Osteoblast (primary cell): ENCODE measurements around the gene GABBR2. TPM values are rescaled to one million over a fixed set of nuclear protein-coding genes. Genes with fewer than 3 reads are reported as not detected.

Experiments used
- DNase-seq: peaks from one replicate; pipeline ENCODE4 v3.0.0; 2011; ENCODE audit warnings: low spot score, mixed read lengths; ENCODE audit not compliant: insufficient read length; ENCODE audit errors: missing footprints
- H2AFZ ChIP-seq: 2 replicates; pipeline ENCODE4 v1.6.0; 2011; ENCODE audit warnings: mild to moderate bottlenecking, low read length
- H3K27ac ChIP-seq: 2 replicates; pipeline ENCODE4 v1.5.1; 2011; ENCODE audit warnings: mild to moderate bottlenecking, low read depth, low read length, moderate library complexity
- H3K27me3 ChIP-seq: 2 replicates; pipeline ENCODE4 v1.6.0; 2012; ENCODE audit warnings: mild to moderate bottlenecking, control low read depth, inconsistent platforms, low read length, moderate library complexity; ENCODE audit not compliant: insufficient read depth
- H3K36me3 ChIP-seq: 2 replicates; pipeline ENCODE4 v1.5.1; 2011; ENCODE audit warnings: mild to moderate bottlenecking, low read length, control low read depth, moderate library complexity; ENCODE audit not compliant: insufficient read depth
- H3K4me1 ChIP-seq: 2 replicates; pipeline ENCODE4 v1.5.1; 2011; ENCODE audit warnings: mild to moderate bottlenecking, low read length, control low read depth, moderate library complexity; ENCODE audit not compliant: insufficient read depth
- H3K4me2 ChIP-seq: 2 replicates; pipeline ENCODE4 v1.6.0; 2011; ENCODE audit warnings: mild to moderate bottlenecking, low read length; ENCODE audit not compliant: insufficient read depth
- H3K4me3 ChIP-seq: fragments of 200-600 bp; sonication (generic); 3 replicates; pipeline ENCODE4 v1.5.1; 2012; ENCODE audit warnings: mild to moderate bottlenecking, low read length, inconsistent platforms; ENCODE audit not compliant: insufficient read depth
- H3K79me2 ChIP-seq: 2 replicates; pipeline ENCODE4 v1.6.0; 2012; ENCODE audit warnings: mild to moderate bottlenecking, low read length, control low read depth, inconsistent platforms; ENCODE audit not compliant: insufficient read depth
- H3K9me3 ChIP-seq: 2 replicates; pipeline ENCODE4 v1.5.1; 2011; ENCODE audit warnings: low read depth, low read length, control low read depth
- H4K20me1 ChIP-seq: 2 replicates; pipeline ENCODE4 v1.6.0; 2012; ENCODE audit warnings: mild to moderate bottlenecking, low read length, control low read depth; ENCODE audit not compliant: insufficient read depth
- total RNA-seq: library from RNA; depleted of rRNA; stranded (reverse); fragments of >200 nt; gene quantifications from 2 replicates; pipeline ENCODE4 v1.2.3, GENCODE V29; 2012
- TF ChIP-seq, protein P1 (sequence below): IDR thresholded peaks from 2 replicates; pipeline ENCODE4 v1.5.1; 2011; ENCODE audit warnings: mild to moderate bottlenecking, low read depth, low read length, moderate library complexity; ENCODE audit errors: extremely low read depth

GABBR2 gene
- total RNA-seq, 1 donor = under 0.01 TPM

DNA sequence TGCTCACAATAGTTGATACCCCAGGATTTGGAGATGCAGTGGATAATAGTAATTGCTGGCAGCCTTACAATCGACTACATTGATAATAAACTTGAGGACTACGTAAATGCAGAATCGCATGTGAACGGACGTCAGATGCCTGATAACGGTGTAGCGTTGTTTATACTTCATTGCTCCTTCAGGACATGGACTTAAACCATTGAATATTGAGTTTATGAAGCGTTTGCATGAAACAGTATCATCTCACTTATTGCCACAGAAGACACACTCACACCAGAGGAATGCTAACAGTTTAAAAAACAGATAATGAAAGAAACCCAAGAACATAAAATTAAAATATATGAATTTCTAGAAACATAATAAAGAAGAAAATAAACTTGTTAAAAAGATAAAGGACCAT, 101.6 kb downstream of the GABBR2 start:
- no peak for DNase-seq
- H3K9me3 ChIP-seq = no peaks in the 10 kb centered on the region
- no peak overlapping the region for H2AFZ ChIP-seq
- H3K4me3 ChIP-seq = no peak overlapping the region
- peaks cover 2% of the 10 kb centered on the region for H3K4me1 ChIP-seq
- H3K79me2 ChIP-seq = no peaks in the 10 kb centered on the region
- no peak overlapping the region for H3K4me2 ChIP-seq
- no peaks in the 10 kb centered on the region for H3K27me3 ChIP-seq
- H3K36me3 ChIP-seq = no peaks in the 10 kb centered on the region
- TF ChIP-seq, protein P1, sequence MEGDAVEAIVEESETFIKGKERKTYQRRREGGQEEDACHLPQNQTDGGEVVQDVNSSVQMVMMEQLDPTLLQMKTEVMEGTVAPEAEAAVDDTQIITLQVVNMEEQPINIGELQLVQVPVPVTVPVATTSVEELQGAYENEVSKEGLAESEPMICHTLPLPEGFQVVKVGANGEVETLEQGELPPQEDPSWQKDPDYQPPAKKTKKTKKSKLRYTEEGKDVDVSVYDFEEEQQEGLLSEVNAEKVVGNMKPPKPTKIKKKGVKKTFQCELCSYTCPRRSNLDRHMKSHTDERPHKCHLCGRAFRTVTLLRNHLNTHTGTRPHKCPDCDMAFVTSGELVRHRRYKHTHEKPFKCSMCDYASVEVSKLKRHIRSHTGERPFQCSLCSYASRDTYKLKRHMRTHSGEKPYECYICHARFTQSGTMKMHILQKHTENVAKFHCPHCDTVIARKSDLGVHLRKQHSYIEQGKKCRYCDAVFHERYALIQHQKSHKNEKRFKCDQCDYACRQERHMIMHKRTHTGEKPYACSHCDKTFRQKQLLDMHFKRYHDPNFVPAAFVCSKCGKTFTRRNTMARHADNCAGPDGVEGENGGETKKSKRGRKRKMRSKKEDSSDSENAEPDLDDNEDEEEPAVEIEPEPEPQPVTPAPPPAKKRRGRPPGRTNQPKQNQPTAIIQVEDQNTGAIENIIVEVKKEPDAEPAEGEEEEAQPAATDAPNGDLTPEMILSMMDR = no peak
- H4K20me1 ChIP-seq = no peaks in the 10 kb centered on the region
- H3K27ac ChIP-seq = no peak overlapping the region

DNA sequence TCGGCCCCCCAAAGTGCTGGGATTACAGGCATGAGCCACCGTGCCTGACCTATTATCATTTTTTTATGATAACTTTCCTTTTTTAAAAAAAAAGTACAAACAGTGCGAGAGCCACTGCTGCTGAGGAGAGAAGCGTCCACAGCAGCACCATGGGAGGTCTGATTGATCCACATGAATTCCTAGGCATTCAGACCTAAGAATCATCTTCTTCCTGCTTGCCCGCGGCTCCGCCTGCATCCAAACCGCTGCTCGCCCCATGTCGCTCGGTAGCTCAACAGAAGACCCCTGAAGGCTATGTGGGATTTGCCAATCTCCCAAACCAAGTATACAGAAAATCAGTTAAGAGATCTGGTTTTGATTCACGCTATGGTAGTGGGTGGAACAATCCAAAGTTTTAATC, 102.0 kb downstream of the GABBR2 start:
- H3K9me3 ChIP-seq = no peaks in the 10 kb centered on the region
- H3K4me2 ChIP-seq = no peak overlapping the region
- H3K79me2 ChIP-seq = no peaks in the 10 kb centered on the region
- no peaks in the 10 kb centered on the region for H3K36me3 ChIP-seq
- H3K27ac ChIP-seq = no peak overlapping the region
- H3K27me3 ChIP-seq = no peaks in the 10 kb centered on the region
- no peak overlapping the region for H3K4me3 ChIP-seq
- peaks cover 2% of the 10 kb centered on the region for H3K4me1 ChIP-seq
- TF ChIP-seq, protein P1 = no peak
- DNase-seq = no peak
- no peak overlapping the region for H2AFZ ChIP-seq
- H4K20me1 ChIP-seq = no peaks in the 10 kb centered on the region

DNA sequence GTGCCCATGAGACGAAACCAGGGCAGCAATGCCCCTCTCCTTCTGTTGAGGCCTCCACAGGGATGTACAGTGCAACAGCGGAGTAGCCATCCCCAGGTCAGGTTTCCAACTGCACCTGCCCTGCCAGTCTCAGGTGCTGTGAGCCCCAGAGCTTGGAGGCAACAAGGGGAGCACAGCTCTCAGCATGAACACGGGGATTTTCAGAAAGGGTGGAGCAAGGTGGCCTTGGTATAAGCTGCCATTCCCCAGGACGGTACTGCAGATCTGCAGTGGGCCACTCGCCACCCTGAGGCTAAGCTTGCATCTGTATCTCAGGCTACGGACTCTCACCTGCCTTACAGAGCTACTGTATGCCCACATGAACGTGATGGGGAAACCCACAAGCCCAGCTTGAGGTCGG, 103.6 kb downstream of the GABBR2 start:
- Histone ChIP-seq H3K27me3 (peaks cover 3% of the 10 kb centered on the region), H4K20me1 (no peaks in the 10 kb centered on the region), H3K4me3 (no peak overlapping the region), H3K4me1 (peaks cover 2% of the 10 kb centered on the region), H3K79me2 (no peaks in the 10 kb centered on the region), H3K27ac (no peak overlapping the region), H3K4me2 (no peak overlapping the region), H3K36me3 (no peaks in the 10 kb centered on the region), H3K9me3 (no peaks in the 10 kb centered on the region), H2AFZ (no peak overlapping the region)
- TF ChIP-seq, protein P1 = no peak
- no peak for DNase-seq

DNA sequence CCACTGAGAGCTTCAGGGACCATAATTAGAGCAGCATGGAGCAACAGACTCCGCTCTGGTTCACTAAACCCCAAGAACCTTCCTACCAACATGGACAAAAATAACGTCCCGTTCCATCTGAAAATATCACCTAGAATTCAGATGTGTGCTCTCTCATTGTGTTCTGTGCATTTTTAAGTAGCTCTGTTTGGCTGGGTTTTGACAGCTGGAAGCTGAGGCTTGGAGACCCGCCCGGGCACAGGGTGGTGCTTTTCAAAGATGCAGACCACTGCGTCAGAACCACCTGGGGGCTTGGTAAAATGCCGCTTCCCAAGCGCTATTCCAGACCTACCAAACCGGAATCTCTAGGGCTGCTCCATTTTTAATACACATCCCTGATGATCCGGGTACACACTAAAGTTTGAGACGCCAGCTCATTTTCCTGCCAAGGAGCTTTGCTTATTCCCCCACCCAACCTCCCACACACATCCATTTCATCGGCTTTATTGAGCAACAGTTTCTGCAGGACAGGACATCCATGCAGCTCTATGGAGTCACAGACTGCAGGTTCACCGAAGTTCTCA, 104.8 kb downstream of the GABBR2 start:
- no peaks in the 10 kb centered on the region for H3K9me3 ChIP-seq
- TF ChIP-seq, protein P1 = no peak
- peaks cover 2% of the 10 kb centered on the region for H3K4me1 ChIP-seq
- H3K4me2 ChIP-seq = no peak overlapping the region
- H3K79me2 ChIP-seq = no peaks in the 10 kb centered on the region
- no peak overlapping the region for H3K4me3 ChIP-seq
- H3K27me3 ChIP-seq = peaks cover 3% of the 10 kb centered on the region
- no peak for DNase-seq
- no peaks in the 10 kb centered on the region for H3K36me3 ChIP-seq
- no peak overlapping the region for H3K27ac ChIP-seq
- H2AFZ ChIP-seq = no peak overlapping the region
- no peaks in the 10 kb centered on the region for H4K20me1 ChIP-seq
